Measurements from ENCODE around the gene FGFR3. TPM values are rescaled to one million over a fixed set of nuclear protein-coding genes. Genes with fewer than 3 reads are reported as not detected.
A peak's percentile ranks its signal among the peaks of the same experiment; 100 is the strongest.

The FGFR3 gene
- total RNA-seq, 1 experiment from 2014 or later: 1.9 TPM

DNA sequence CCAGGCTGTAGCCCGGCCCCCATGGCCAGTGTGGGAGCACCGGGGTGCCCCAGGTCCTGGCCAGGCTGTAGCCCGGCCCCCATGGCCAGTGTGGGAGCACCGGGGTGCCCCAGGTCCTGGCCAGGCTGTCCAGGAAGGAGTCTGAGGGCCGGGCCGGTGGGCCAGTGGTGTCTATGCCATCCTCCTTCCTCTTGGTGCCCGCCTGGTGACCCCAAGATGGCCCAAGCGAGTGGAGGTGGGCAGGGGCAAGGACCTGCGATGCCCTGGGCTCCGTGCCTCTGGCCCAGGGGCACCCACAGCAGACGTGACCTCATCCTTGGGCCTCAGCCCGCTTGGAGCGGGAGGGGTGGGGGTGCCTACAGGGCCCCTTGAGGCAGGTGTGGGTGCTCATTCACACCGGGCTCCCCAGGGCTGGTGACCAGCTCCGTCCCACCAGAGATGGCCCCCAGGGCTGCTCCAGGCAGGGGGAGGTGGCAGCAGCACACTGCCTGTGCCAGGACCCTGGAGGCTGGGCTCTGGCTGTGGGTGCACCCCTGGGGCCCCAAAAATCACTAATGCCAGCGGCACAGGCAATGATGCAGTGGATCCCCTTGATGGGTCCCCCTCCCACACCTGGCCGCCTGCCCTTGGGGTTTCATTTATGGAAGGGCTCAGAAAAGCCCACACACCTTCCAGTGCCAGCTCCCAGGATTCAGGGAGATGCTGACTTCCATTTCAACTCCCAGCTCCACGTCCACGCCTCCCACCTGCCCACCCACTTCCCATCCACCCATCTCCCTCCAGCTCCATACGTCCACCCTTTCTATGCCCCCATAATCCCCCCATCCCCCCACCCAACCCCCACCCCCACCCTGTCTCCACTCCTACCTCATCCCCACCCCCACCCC lies 36.0 kb upstream of the FGFR3 start:
- DNase-seq (ENCODE audit: low read depth): no peak

DNA sequence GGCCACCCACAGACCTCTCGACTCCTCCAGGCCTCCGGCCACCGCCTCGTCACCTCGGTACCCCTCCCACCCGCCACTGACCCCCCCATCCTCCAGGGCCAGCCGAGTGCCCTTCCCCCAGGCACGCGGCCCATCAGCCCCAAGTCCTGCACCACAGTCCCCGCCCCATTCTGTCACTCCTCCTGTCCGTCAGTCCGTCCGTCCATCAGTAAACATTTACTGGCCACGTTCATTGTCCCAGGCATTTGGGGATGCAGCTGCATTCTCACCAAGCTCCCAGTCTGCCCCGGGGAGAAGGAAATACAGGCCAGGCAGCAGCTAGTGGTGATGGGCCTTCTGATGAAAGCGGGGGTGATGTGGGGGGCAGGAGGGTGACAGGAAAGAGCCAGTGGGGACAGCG lies 35.3 kb upstream of the FGFR3 start:
- no peak for DNase-seq (ENCODE audit: low read depth)

DNA sequence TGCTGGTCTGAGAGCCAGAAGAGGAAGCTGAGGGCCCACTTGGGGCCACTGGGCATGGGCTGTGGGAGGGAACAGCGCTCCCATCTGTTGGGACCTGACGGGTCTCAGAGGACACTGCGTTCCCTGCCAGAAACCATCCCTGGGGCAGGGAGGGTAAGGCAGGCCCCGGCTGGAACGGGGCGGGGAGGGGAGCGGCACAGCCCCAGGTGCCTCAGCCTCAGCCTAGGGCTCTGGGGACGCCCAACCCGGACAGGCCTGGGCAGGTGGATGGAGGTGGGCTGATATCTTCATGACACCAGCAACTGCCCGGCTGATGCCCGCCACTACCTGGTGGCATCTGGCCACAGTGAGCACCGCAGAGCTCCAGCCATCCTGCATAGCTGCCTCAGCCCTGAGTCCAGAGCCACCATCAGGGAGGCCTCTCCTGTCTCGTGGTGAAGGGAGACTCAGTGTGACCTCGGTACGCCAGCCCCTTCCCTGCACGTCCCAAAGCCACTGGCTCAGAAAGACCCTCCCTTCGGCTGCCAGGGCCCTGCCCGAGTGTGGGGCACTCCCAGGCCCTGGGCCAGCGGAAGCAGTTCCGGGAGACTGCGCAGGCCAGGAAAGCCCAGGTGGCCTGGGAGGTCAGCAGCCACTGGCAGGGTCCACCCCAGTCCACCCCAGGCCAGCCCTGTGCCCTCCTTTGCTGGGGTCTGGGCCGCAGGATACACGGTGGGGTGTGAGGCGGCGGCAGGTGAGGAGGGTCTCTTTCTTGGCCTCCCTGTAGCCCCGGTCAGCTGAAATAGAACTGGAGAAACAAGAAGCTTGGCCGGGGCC lies 34.6 kb upstream of the FGFR3 start:
- no peak for DNase-seq (ENCODE audit: low read depth)

DNA sequence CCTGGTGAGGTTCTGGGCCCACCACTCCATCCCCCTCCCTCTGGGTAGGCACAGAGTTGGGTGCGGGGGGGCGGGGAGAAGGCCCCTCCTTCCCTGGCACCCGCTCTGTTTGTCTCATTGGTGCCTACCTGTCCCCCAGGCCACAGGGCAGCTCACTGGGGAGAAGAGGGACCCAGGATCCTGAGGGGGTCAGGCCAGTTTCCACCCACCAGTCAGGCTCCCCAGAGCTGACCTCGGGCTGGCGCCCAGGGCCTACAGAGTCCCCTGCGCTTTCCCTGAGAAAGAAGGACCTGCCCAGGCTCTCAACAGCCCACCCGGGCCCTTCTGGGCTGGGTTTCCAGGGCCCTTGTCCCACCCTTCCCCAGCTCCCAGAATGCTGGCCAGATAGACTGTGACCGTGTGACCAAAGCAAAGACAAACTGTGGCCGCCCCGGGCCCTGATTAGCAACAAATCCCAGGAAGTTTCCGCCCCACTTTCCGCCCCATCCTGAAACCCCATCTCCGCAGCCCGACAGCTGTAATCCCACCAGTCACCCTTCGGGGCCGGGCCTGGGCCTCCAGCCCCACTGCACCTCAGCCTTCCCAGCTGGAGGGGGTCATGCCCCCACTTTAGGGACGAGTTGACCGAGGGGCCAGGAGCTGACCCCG lies 33.8 kb upstream of the FGFR3 start:
- no peak for DNase-seq (ENCODE audit: low read depth)

DNA sequence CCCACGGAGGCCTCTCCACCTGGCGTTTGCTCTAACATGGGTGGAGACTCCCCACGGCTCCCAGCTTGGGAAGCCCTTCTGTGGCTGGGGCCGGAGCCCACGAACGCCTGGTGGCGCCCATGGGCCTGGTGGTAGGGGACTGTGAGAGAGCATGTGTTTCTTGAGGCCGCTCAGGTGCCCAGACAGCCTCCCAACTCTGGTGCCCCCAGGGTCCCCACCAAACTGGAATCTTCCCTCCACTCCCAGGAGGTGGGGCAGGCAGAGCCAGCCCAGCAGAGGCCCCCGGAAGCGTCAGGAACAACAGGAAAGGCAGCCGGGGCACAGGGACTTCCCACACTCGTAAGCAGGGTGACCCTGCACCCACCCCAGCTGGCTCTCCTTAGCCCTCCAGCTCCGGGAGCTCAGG lies 33.3 kb upstream of the FGFR3 start:
- DNase-seq (ENCODE audit: low read depth): no peak

DNA sequence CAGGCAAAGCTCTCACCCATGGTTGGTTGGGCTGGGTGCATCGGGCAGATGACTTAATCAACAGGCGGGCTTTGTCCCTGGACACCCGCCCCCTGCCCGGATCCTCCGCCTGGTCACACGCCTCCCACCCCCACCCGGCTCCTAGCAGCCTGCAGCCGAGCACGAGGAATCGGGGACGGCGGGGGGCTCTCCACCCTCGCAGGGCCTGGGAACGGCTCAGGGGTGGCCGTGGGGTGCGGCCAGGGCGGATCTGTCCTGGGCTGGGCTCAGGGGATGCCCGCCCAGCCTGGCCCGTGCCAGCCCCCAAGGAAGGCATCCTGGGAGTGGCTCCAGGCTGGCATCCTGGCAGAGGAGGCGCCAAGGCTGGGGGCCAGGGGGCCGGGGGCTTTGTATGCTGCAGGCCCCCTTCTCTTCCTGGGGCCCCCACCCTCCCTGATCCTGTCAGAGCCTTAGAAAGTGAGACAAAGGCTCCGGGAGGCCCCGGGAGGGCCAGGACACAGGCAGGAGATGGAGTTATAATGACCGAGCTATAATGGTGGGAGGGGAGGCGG lies 32.5 kb upstream of the FGFR3 start:
- no peak for DNase-seq (ENCODE audit: low read depth)

DNA sequence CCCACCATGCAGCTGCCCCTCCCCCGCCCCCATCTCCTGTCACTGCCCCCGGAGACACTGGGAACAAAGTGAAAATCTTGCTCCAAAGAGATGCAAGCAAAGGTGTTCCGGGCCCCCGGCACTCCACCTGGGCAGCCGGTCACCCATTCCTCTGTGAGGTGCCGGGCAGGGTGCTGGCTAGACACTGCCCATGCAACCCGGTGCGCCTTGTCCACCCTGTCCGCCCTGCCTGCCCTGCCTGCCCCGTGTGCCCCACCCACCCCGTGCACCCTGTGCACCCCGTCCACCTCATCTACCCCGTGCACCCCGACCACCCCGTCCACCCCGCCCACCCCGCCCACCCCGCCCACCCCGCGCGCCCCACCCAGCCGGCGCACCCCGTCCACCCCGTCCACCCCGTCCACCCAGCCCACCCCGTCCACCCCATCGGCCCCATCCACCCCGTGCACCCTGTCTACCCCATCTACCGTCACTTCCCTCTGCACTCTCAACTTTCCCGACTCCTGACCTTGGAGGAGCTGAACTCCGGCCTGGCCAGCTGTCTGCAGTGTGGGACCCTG lies 31.9 kb upstream of the FGFR3 start:
- DNase-seq (ENCODE audit: low read depth): no peak

DNA sequence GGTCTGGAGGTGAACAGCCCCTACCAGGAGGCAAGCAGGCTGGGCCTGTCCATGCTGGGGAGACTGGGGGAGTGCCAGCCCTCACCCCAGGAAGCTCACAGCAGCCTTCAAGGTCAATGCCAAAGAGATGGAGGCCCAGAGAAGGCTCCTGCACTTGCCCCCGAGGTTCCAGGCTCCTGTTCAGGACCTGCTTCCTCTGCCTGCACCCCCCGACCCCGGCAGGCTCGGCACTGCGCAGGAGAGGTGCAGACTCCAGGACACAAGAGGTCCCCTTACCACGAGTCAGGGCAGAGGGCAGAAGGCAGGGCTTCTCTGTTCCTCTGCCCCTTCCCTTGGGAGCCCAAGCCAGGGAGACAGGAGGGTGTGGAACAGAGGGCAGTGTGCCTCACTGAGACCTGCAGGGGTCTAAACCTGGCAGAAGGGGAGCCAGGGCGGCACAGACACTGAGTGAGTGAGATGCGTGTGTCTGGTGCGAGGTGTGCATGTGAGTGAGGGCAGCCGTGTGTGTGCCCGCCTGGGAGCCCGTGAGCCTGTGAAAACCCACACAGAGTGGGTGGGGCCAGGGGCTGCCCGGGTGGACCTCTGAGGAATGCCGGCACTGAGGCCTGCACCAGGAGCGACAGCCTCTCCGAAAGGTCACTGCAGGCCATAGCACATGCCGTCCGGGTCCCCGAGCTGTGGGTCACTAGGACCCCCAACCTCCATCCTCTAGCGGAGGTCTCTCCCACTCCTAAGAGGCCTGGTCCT lies 30.7 kb upstream of the FGFR3 start:
- no peak for DNase-seq (ENCODE audit: low read depth)

DNA sequence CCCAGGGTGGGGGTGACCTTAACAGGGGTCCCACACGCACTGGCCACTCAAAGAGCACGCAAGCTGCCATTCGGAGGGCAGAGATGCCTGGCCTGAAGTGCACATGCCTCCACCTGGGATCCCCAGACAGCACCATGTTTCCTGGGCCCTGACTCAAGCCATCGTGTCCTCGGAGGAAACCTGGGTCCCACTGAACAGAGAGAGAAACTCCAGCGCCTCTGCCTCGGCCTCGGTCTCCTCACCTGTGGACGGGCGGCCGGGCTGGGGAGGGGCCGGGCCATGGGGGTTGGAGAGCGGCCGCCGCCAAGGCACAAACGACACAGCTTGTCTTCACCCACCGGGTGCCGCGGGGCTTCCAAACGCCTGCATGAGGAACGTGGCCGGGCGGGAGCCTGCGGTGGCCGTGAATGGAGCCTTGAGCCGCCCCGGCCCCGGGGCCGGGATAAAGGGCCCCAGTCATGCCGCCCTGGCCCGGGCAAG lies 30.0 kb upstream of the FGFR3 start:
- DNase-seq (ENCODE audit: low read depth): no peak

DNA sequence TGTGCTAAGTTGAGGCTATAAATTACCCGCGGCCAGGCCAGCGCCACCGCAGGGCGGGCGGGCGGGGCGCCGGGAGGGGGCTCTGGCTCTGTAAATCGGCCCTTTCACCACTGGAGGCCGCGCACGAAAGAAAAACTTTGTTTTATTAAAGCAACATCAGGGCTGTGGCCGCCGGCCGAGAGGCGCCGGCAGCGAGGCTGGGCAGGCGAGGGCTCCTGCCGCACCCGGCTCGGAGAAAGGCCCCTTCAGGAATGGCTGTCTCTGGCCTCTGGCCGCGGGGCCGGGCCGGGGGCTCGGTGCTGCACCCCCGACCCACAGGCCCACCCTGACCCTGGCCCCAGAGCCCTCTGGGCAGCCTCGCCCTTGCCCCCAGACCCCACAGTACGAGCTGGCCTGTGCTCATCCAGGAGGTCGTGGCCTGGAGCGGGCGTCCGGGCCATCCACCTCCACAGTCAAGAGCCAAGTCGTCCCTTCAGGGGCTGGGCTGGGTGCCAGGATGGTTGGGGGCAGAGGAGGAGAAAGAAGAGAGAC lies 29.5 kb upstream of the FGFR3 start:
- DNase-seq (ENCODE audit: low read depth): peak; percentile 51

DNA sequence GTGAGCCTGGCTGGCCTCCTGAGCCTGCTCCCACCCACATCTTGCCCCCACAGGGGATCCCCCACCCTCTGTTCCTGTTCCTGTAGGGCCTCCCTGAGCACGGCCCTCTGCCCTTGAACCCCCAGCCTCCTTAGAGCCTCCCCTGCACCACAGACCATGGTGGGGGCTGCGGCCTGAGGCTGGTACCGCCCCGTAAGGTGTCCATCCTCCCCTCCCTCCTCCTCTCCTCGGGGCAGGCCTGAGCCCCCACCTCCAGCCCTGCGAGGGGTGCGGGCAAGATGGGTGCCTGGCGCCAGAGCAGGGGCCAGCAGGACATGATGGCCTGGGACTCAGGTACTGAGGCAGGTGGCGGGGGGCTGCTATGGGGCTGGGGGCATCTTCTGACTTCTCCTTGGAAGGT lies 28.4 kb upstream of the FGFR3 start:
- DNase-seq (ENCODE audit: low read depth): no peak

DNA sequence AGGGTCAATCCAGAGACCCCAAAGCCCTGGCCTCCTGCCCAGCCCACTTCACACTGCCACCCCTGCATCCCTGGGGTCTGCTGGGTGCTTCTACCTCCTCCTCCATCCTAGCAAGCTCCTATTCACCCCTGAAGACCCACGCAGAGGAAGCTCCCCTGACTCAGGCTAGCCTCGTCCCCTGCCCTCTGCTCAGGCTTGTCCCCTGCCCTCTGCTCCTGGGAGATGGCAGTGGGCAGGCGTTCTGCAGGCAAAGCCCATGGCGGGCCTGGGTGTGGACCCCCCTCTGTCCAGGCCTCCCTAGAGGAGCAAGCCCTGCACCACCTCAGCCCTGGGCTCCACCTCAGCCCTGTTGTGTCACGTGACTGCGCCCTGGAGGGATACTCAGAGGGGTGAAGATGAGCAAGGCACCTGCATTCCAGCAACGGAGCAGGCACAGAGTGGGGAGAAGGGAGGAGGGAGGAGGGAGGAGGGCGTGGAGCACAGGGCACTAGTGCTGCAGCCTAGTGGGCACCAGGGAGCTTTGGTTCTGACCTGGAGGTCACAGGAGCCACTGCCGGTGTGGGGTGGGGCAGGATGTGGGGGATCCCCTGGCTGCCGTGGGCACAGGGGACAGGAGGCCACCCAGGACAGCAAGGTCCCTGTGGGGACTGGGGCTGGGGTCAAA lies 27.6 kb upstream of the FGFR3 start:
- DNase-seq (ENCODE audit: low read depth): no peak

DNA sequence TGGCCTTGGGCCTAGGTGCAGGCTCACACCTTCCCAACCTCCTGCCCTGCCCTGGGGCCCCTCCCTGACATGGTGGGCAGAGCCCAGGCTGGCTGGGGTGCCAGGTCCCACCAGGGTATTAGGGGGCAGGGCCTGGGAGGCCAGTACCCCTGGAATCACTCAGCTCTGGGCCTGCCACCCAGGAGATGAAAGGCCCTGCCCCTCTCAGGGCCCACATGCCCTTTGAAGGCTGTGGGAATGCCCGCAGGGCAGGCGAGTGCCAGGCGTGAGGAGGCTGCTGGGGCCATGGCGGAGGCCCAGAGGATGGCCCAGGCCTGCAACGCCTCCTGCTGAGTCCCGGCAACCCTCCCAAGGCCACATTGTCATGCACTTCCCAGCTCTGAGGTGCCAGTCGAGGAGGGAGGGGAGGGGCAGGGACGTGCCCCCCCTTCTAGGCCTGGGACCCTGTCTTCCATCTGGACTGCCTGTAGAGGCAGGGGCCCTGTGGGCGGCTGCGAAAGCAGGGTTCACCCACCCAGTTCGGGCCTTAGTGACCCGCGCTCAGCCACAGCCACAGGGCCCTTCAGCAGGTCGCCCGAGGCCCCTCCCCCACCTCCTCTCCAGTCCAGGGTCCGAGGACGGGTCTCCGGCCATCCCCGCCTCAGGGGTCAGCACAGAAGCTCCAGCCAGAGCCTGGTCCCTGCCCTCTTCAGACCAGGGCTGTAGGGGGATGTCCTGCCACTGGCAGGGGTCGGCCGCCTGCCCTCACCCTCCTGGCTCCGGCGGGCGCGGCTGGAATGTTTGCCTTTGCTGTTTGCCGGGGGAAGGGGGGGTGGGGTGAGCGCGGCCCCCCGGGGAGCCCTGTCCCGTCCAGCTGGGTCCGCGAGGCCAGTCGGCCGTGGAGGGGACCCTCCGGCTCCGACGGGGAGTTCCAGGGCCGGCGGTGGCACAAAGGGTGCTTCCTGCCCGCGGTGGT lies 26.7 kb upstream of the FGFR3 start:
- peak; percentile 64 for DNase-seq (ENCODE audit: low read depth)

DNA sequence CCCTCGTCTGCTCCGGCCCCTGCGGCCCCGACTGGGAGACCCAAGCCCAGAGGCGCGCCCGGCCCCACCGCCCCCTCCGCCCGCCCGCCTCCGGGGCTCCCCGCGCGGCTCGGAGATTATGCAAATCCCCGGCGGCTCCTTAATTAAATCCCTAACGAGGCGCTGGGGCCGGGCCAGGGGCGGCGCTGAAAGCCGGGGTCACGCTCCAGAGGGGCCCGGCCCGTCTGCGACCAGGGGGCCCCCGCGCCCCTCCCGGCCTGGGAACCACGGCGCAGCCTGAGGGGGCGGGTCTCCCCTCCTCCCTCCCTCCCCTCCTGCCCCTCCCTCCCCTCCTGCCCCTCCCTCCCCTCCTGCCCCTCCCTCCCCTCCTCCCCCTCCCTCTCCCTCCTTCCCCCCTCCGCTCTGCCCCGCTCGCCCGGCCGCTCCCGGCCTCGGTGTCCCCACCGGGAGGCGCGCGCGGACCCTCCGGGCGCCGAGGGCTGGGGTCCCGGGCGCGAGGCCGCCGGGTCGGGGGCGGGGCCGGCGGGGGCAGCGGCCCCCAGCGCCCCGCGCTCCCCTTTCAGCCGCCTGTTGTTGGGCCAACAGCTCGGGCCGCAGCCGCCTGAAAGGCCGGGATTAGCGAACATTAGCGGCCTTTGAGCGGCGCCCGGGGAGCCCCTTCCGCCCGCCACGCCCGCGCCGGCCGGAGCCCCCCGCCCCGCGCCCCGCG lies 25.9 kb upstream of the FGFR3 start:
- DNase-seq (ENCODE audit: low read depth): no peak

DNA sequence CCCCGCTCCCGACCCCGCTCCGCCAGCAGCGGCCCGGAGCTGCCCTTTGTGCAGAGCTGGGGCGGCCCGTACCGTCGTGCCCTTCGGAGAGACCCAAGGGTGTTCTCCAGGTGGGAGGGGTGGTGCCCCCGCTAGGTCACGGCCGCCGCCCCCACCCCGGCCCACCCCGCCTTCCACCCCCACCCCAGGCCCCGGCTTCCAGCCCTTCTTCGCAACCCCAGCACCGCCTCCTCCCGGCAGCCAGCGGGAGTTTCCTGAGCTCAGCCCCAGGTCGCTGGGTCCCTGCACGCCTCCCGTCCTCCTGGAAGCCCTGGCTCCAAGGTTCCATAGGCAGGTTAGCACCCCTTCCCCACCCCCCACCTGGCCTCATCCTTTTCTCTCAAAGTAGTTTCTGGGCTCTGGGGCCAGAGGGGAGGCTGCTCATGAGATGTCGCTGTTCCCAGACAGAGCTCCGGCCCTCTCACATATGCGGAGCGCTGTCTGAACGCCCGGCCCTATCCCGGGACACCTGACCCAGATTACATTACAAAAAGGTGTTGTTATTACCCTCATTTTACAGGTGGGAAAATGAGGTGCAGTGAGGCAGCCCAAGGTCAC lies 25.2 kb upstream of the FGFR3 start:
- DNase-seq (ENCODE audit: low read depth): no peak

DNA sequence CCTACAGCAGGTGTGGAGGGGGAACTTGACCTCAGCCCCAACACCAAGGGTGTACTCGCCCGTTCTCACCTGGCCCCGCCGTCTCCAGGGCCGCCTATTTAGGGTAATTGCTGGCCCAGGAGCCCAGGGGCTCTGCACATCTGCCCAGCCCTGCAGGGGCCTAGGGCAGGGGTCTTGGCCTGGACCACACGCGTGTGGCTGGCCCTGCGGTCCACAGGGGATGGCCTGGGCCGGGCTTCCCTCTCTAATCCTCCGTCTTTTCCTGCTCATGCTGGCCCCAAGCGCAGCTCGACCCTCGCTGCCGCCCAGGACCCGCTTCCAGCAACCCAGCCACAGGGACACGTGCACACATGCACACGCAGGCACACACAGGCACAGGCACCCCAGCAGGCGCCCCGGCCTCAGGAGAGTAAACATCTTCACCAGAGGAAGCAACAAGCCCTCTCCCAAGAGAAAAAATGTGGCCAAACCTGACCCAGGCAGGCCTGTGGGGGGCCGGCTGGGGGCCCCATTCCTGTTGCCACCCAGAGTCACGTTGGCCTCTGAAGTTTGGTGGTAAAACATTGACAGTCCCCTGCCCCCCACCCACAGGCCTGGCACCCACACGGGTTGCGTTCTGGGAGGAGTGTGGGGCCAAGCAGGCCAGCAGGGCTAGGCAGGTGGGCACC lies 24.6 kb upstream of the FGFR3 start:
- DNase-seq (ENCODE audit: low read depth): no peak

DNA sequence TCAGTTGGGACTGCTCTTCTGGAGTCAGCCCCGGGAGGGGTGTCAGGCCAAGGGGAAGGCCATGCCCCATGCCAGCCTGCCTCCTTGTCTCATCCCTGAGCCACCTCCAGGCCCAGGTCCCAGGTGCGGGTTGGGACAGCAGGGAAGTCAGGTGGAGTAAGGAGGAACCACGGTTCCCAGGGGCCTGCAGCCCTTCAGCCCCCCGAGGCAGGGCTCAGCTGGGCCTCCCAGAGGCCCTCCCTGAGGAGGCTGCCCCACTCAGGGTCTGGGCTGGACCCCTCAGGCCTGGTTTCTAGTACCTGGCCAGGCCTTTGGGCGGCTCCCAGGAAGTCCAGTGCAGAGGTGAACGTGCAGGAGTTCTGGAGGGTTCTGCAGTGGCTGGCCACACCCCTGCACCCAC lies 23.4 kb upstream of the FGFR3 start:
- DNase-seq (ENCODE audit: low read depth): no peak
